ENCODE data around the gene EDRF1.

The EDRF1 gene

GRCh38 chr10:125783408-125783807 is 63.9 kb downstream of the EDRF1 start:
- Histone ChIP-seq H3K4me3 (ENCODE audit: low read length in 2 of 2) (no peak overlapping the region), H3K36me3 (ENCODE audit: control insufficient read depth in 2 of 2, insufficient read depth in 2 of 2, low read length in 2 of 2) (peaks cover 0 to 4% of the 10 kb centered on the region in 2 donors)

GRCh38 chr10:125783957-125784356 is 64.4 kb downstream of the EDRF1 start:
- Histone ChIP-seq H3K9me3 (ENCODE audit: control insufficient read depth in 2 of 2, low read length in 2 of 2) (no peaks in the 10 kb centered on the region), H3K27me3 (ENCODE audit: control insufficient read depth in 2 of 2, insufficient read depth in 2 of 2, low read length in 2 of 2) (no peaks in the 10 kb centered on the region), H3K36me3 (ENCODE audit: control insufficient read depth in 2 of 2, insufficient read depth in 2 of 2, low read length in 2 of 2) (peaks cover 0 to 4% of the 10 kb centered on the region in 2 donors), H3K27ac (ENCODE audit: low read depth in 2 of 2, low read length in 2 of 2) (no peak overlapping the region), H3K9ac (ENCODE audit: low read depth in 1 of 2, low read length in 2 of 2) (no peak overlapping the region), H3K4me1 (ENCODE audit: control insufficient read depth in 2 of 2, insufficient read depth in 2 of 2, low read length in 2 of 2) (no peaks in the 10 kb centered on the region), H3K4me3 (ENCODE audit: low read length in 2 of 2) (no peak overlapping the region)

More at GRCh38 chr10:125783408-125783807, 63.9 kb downstream of the EDRF1 start:
- Histone ChIP-seq H3K4me1 (ENCODE audit: control insufficient read depth in 2 of 2, insufficient read depth in 2 of 2, low read length in 2 of 2) (no peaks in the 10 kb centered on the region), H3K9ac (ENCODE audit: low read depth in 1 of 2, low read length in 2 of 2) (no peak overlapping the region), H3K9me3 (ENCODE audit: control insufficient read depth in 2 of 2, low read length in 2 of 2) (no peaks in the 10 kb centered on the region), H3K27me3 (ENCODE audit: control insufficient read depth in 2 of 2, insufficient read depth in 2 of 2, low read length in 2 of 2) (no peaks in the 10 kb centered on the region), H3K27ac (ENCODE audit: low read depth in 2 of 2, low read length in 2 of 2) (no peak overlapping the region)

- H3K9ac ChIP-seq (ENCODE audit: low read depth in 1 of 2, low read length in 2 of 2): no peak overlapping the region
- H3K36me3 ChIP-seq (ENCODE audit: control insufficient read depth in 2 of 2, insufficient read depth in 2 of 2, low read length in 2 of 2): peaks cover 0 to 11% of the 10 kb centered on the region in 2 donors
- H3K27ac ChIP-seq (ENCODE audit: low read depth in 2 of 2, low read length in 2 of 2): no peak overlapping the region
- no peak overlapping the region for H3K4me3 ChIP-seq (ENCODE audit: low read length in 2 of 2)
- no peaks in the 10 kb centered on the region for H3K9me3 ChIP-seq (ENCODE audit: control insufficient read depth in 2 of 2, low read length in 2 of 2)
- no peaks in the 10 kb centered on the region for H3K4me1 ChIP-seq (ENCODE audit: control insufficient read depth in 2 of 2, insufficient read depth in 2 of 2, low read length in 2 of 2)
- H3K27me3 ChIP-seq (ENCODE audit: control insufficient read depth in 2 of 2, insufficient read depth in 2 of 2, low read length in 2 of 2): no peaks in the 10 kb centered on the region
Measured at GRCh38 chr10:125785791-125786190, 66.3 kb downstream of the EDRF1 start.

GRCh38 chr10:125788156-125789034 is 68.9 kb downstream of the EDRF1 start:
- Histone ChIP-seq H3K4me1 (ENCODE audit: control insufficient read depth in 2 of 2, insufficient read depth in 2 of 2, low read length in 2 of 2) (no peaks in the 10 kb centered on the region), H3K27me3 (ENCODE audit: control insufficient read depth in 2 of 2, insufficient read depth in 2 of 2, low read length in 2 of 2) (no peaks in the 10 kb centered on the region), H3K9me3 (ENCODE audit: control insufficient read depth in 2 of 2, low read length in 2 of 2) (no peaks in the 10 kb centered on the region), H3K4me3 (ENCODE audit: low read length in 2 of 2) (no peak overlapping the region), H3K9ac (ENCODE audit: low read depth in 1 of 2, low read length in 2 of 2) (no peak overlapping the region), H3K27ac (ENCODE audit: low read depth in 2 of 2, low read length in 2 of 2) (no peak overlapping the region), H3K36me3 (ENCODE audit: control insufficient read depth in 2 of 2, insufficient read depth in 2 of 2, low read length in 2 of 2) (peaks cover 8 to 21% of the 10 kb centered on the region in 2 donors)

- no peaks in the 10 kb centered on the region for H3K27me3 ChIP-seq (ENCODE audit: control insufficient read depth in 2 of 2, insufficient read depth in 2 of 2, low read length in 2 of 2)
- H3K4me3 ChIP-seq (ENCODE audit: low read length in 2 of 2): no peak overlapping the region
- H3K36me3 ChIP-seq (ENCODE audit: control insufficient read depth in 2 of 2, insufficient read depth in 2 of 2, low read length in 2 of 2): peaks cover 20 to 48% of the 10 kb centered on the region in 2 donors
- no peak overlapping the region for H3K9ac ChIP-seq (ENCODE audit: low read depth in 1 of 2, low read length in 2 of 2)
- H3K9me3 ChIP-seq (ENCODE audit: control insufficient read depth in 2 of 2, low read length in 2 of 2): no peaks in the 10 kb centered on the region
- no peak overlapping the region for H3K27ac ChIP-seq (ENCODE audit: low read depth in 2 of 2, low read length in 2 of 2)
- H3K4me1 ChIP-seq (ENCODE audit: control insufficient read depth in 2 of 2, insufficient read depth in 2 of 2, low read length in 2 of 2): no peaks in the 10 kb centered on the region
Measured at GRCh38 chr10:125792342-125793300, 73.1 kb downstream of the EDRF1 start.

GRCh38 chr10:125795128-125795527 is 75.6 kb downstream of the EDRF1 start:
- peaks cover 20 to 45% of the 10 kb centered on the region in 2 donors for H3K36me3 ChIP-seq (ENCODE audit: control insufficient read depth in 2 of 2, insufficient read depth in 2 of 2, low read length in 2 of 2)
- H3K4me3 ChIP-seq (ENCODE audit: low read length in 2 of 2): no peak overlapping the region
- no peaks in the 10 kb centered on the region for H3K27me3 ChIP-seq (ENCODE audit: control insufficient read depth in 2 of 2, insufficient read depth in 2 of 2, low read length in 2 of 2)
- H3K9ac ChIP-seq (ENCODE audit: low read depth in 1 of 2, low read length in 2 of 2): no peak overlapping the region
- H3K4me1 ChIP-seq (ENCODE audit: control insufficient read depth in 2 of 2, insufficient read depth in 2 of 2, low read length in 2 of 2): no peaks in the 10 kb centered on the region
- H3K9me3 ChIP-seq (ENCODE audit: control insufficient read depth in 2 of 2, low read length in 2 of 2): no peaks in the 10 kb centered on the region
- H3K27ac ChIP-seq (ENCODE audit: low read depth in 2 of 2, low read length in 2 of 2): no peak overlapping the region

- Histone ChIP-seq H3K9ac (ENCODE audit: low read depth in 1 of 2, low read length in 2 of 2) (no peak overlapping the region), H3K36me3 (ENCODE audit: control insufficient read depth in 2 of 2, insufficient read depth in 2 of 2, low read length in 2 of 2) (peaks cover 20 to 45% of the 10 kb centered on the region in 2 donors), H3K27ac (ENCODE audit: low read depth in 2 of 2, low read length in 2 of 2) (peak overlapping the region in 1 of 2 donors; percentile 16), H3K27me3 (ENCODE audit: control insufficient read depth in 2 of 2, insufficient read depth in 2 of 2, low read length in 2 of 2) (no peaks in the 10 kb centered on the region), H3K4me3 (ENCODE audit: low read length in 2 of 2) (no peak overlapping the region), H3K9me3 (ENCODE audit: control insufficient read depth in 2 of 2, low read length in 2 of 2) (no peaks in the 10 kb centered on the region), H3K4me1 (ENCODE audit: control insufficient read depth in 2 of 2, insufficient read depth in 2 of 2, low read length in 2 of 2) (no peaks in the 10 kb centered on the region)
Measured at GRCh38 chr10:125795637-125796190, 76.2 kb downstream of the EDRF1 start.

- H3K9ac ChIP-seq (ENCODE audit: low read depth in 1 of 2, low read length in 2 of 2): no peak overlapping the region
- H3K4me1 ChIP-seq (ENCODE audit: control insufficient read depth in 2 of 2, insufficient read depth in 2 of 2, low read length in 2 of 2): no peaks in the 10 kb centered on the region
- H3K9me3 ChIP-seq (ENCODE audit: control insufficient read depth in 2 of 2, low read length in 2 of 2): no peaks in the 10 kb centered on the region
- peaks cover 13 to 44% of the 10 kb centered on the region in 2 donors for H3K36me3 ChIP-seq (ENCODE audit: control insufficient read depth in 2 of 2, insufficient read depth in 2 of 2, low read length in 2 of 2)
- H3K27ac ChIP-seq (ENCODE audit: low read depth in 2 of 2, low read length in 2 of 2): no peak overlapping the region
- no peak overlapping the region for H3K4me3 ChIP-seq (ENCODE audit: low read length in 2 of 2)
- no peaks in the 10 kb centered on the region for H3K27me3 ChIP-seq (ENCODE audit: control insufficient read depth in 2 of 2, insufficient read depth in 2 of 2, low read length in 2 of 2)
Measured at GRCh38 chr10:125797424-125797823, 77.9 kb downstream of the EDRF1 start.

- H3K27me3 ChIP-seq (ENCODE audit: control insufficient read depth in 2 of 2, insufficient read depth in 2 of 2, low read length in 2 of 2): no peaks in the 10 kb centered on the region
- no peaks in the 10 kb centered on the region for H3K4me1 ChIP-seq (ENCODE audit: control insufficient read depth in 2 of 2, insufficient read depth in 2 of 2, low read length in 2 of 2)
- no peaks in the 10 kb centered on the region for H3K9me3 ChIP-seq (ENCODE audit: control insufficient read depth in 2 of 2, low read length in 2 of 2)
- no peak overlapping the region for H3K9ac ChIP-seq (ENCODE audit: low read depth in 1 of 2, low read length in 2 of 2)
- no peak overlapping the region for H3K4me3 ChIP-seq (ENCODE audit: low read length in 2 of 2)
- no peak overlapping the region for H3K27ac ChIP-seq (ENCODE audit: low read depth in 2 of 2, low read length in 2 of 2)
- H3K36me3 ChIP-seq (ENCODE audit: control insufficient read depth in 2 of 2, insufficient read depth in 2 of 2, low read length in 2 of 2): peaks cover 12 to 42% of the 10 kb centered on the region in 2 donors
Measured at GRCh38 chr10:125797994-125798662, 78.6 kb downstream of the EDRF1 start.

Measured in mucosa of rectum (tissue), 2 donors.